Gastroesophageal sphincter (tissue), 3 donors: ENCODE measurements around the gene DIRAS3.

Source experiments
- EP300 ChIP-seq: sonication (generic); formaldehyde crosslinking; IDR thresholded peaks from one replicate; pipeline ENCODE4 v1.6.1; 2017; ENCODE audit warnings: antibody characterized with exemption, mild to moderate bottlenecking
- POLR2A ChIP-seq, 2 donors: fragments of 450-650 bp; IDR thresholded peaks; one replicate each; pipeline ENCODE4 v1.6.1; 2017; ENCODE audit warnings: antibody characterized with exemption in 2 of 2, mild to moderate bottlenecking in 2 of 2, moderate library complexity in 1 of 2
- POLR2AphosphoS5 ChIP-seq: sonication (generic); formaldehyde crosslinking; IDR thresholded peaks from one replicate; pipeline ENCODE4 v1.6.1; 2017; ENCODE audit warnings: antibody characterized with exemption
- TF ChIP-seq, protein P1 (sequence below), 4 experiments: fragments of 200-600 bp in 2 of 4; fragments of 450-650 bp in 2 of 4; sonication (generic) in 1 of 4; IDR thresholded peaks; one replicate each; pipeline ENCODE4 v1.5.1; 2017 to 2019; ENCODE audit warnings: antibody characterized with exemption in 4 of 4, mild to moderate bottlenecking in 2 of 4, moderate library complexity in 2 of 4

GRCh38 chr1:68024635-68025338 is 25.6 kb downstream of the DIRAS3 start:
- TF ChIP-seq, protein P1, sequence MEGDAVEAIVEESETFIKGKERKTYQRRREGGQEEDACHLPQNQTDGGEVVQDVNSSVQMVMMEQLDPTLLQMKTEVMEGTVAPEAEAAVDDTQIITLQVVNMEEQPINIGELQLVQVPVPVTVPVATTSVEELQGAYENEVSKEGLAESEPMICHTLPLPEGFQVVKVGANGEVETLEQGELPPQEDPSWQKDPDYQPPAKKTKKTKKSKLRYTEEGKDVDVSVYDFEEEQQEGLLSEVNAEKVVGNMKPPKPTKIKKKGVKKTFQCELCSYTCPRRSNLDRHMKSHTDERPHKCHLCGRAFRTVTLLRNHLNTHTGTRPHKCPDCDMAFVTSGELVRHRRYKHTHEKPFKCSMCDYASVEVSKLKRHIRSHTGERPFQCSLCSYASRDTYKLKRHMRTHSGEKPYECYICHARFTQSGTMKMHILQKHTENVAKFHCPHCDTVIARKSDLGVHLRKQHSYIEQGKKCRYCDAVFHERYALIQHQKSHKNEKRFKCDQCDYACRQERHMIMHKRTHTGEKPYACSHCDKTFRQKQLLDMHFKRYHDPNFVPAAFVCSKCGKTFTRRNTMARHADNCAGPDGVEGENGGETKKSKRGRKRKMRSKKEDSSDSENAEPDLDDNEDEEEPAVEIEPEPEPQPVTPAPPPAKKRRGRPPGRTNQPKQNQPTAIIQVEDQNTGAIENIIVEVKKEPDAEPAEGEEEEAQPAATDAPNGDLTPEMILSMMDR (IDR thresholded peaks at IDR 0.05): no peak
- TF ChIP-seq POLR2A (IDR thresholded peaks at IDR 0.05) (no peak), EP300 (no peak), POLR2AphosphoS5 (no peak)
